HEK293 (cell line): ENCODE data around the gene FRY.

Experiments
- KLF16 ChIP-seq: fragments of 450-650 bp; formaldehyde crosslinking; IDR thresholded peaks from 2 replicates; pipeline ENCODE4 v1.5.1; 2017; ENCODE audit warnings: missing biosample characterization, missing genetic modification characterization
- MEIS1 ChIP-seq: sonication (generic); formaldehyde crosslinking; IDR thresholded peaks from 2 replicates; pipeline ENCODE4 v1.8.1; 2022; ENCODE audit warnings: missing genetic modification reagents, mild to moderate bottlenecking, borderline replicate concordance
- YY1 ChIP-seq: fragments of 450-650 bp; formaldehyde crosslinking; IDR thresholded peaks from 2 replicates; pipeline ENCODE4 v1.5.1; 2018; ENCODE audit warnings: missing biosample characterization, missing genetic modification characterization
- YY2 ChIP-seq: fragments of 450-650 bp; formaldehyde crosslinking; IDR thresholded peaks from 2 replicates; pipeline ENCODE4 v1.5.1; 2016; ENCODE audit warnings: missing biosample characterization, missing genetic modification characterization
- ZBTB21 ChIP-seq: fragments of 450-650 bp; formaldehyde crosslinking; IDR thresholded peaks from 2 replicates; pipeline ENCODE4 v1.5.1; 2017; ENCODE audit warnings: missing biosample characterization, missing genetic modification characterization
- ZNF138 ChIP-seq: fragments of 450-650 bp; formaldehyde crosslinking; IDR thresholded peaks from 2 replicates; pipeline ENCODE4 v1.5.1; 2016; ENCODE audit warnings: missing biosample characterization, missing genetic modification characterization, borderline replicate concordance
- ZNF24 ChIP-seq: fragments of 450-650 bp; formaldehyde crosslinking; IDR thresholded peaks from 2 replicates; pipeline ENCODE4 v1.5.1; 2016; ENCODE audit warnings: missing biosample characterization, missing genetic modification characterization
- ZNF558 ChIP-seq: fragments of 450-650 bp; formaldehyde crosslinking; IDR thresholded peaks from 2 replicates; pipeline ENCODE4 v1.5.1; 2016; ENCODE audit warnings: missing biosample characterization, missing genetic modification characterization
- ZNF664 ChIP-seq: fragments of 450-650 bp; formaldehyde crosslinking; IDR thresholded peaks from 2 replicates; pipeline ENCODE4 v1.5.1; 2016; ENCODE audit warnings: missing biosample characterization, missing genetic modification characterization
- TF ChIP-seq, protein P1 (sequence below): fragments of 450-650 bp; formaldehyde crosslinking; IDR thresholded peaks from 2 replicates; pipeline ENCODE4 v1.5.1; 2016; ENCODE audit warnings: missing biosample characterization, missing genetic modification characterization
- TF ChIP-seq, protein P2 (sequence below): fragments of 450-650 bp; formaldehyde crosslinking; IDR thresholded peaks from 2 replicates; pipeline ENCODE4 v1.5.1; 2016; ENCODE audit warnings: missing biosample characterization, missing genetic modification characterization

DNA sequence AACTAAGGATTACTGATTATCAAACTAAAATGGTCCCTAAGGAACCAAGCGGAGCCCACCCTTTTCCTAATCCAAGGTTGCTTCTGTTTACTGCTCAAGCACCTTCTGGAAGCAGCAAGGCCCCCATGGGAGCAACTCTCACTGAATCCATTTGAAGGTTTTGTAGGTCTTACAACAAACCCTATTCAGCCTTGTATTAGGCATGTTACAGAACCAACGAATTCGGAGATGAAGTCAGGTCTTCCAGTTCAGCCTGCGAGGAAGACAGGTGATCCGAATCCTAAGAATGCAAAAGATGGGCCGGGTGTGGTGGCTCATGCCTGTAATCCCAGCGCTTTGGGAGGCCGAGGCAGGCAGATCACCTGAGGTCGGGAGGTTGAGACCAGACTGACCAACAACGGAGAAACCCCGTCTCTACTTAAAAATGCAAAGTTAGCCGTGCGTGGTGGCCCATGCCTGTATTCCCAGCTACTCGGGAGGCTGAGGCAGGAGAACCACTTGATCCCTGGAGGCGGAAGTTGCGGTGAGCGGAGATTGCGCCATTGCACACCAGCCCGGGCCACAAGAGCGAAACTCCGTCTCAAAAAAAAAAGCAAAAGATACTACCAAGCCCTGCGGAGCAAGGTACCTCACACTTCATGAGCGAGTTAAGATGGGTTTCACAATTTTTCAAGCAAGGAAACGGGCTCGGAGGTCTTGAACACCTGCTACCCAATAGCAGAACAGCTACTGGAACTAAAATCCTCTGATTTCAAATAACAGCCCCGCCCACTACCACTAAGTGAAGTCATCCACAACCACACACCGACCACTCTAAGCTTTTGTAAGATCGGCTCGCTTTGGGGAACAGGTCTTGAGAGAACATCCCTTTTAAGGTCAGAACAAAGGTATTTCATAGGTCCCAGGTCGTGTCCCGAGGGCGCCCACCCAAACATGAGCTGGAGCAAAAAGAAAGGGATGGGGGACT lies 283.0 kb downstream of the FRY start:
- TF ChIP-seq ZBTB21 (tag by site-specific recombination) (no peak), ZNF558 (tag by site-specific recombination) (no peak), ZNF664 (tag by site-specific recombination) (no peak), MEIS1 (CRISPR knock-in tag) (no peak), YY2 (tag by site-specific recombination) (no peak), YY1 (tag by site-specific recombination) (no peak), ZNF24 (tag by site-specific recombination) (no peak), KLF16 (no peak), ZNF138 (tag by site-specific recombination) (no peak)
- TF ChIP-seq, protein P1, sequence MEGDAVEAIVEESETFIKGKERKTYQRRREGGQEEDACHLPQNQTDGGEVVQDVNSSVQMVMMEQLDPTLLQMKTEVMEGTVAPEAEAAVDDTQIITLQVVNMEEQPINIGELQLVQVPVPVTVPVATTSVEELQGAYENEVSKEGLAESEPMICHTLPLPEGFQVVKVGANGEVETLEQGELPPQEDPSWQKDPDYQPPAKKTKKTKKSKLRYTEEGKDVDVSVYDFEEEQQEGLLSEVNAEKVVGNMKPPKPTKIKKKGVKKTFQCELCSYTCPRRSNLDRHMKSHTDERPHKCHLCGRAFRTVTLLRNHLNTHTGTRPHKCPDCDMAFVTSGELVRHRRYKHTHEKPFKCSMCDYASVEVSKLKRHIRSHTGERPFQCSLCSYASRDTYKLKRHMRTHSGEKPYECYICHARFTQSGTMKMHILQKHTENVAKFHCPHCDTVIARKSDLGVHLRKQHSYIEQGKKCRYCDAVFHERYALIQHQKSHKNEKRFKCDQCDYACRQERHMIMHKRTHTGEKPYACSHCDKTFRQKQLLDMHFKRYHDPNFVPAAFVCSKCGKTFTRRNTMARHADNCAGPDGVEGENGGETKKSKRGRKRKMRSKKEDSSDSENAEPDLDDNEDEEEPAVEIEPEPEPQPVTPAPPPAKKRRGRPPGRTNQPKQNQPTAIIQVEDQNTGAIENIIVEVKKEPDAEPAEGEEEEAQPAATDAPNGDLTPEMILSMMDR (tag by site-specific recombination) = no peak
- TF ChIP-seq, protein P2, sequence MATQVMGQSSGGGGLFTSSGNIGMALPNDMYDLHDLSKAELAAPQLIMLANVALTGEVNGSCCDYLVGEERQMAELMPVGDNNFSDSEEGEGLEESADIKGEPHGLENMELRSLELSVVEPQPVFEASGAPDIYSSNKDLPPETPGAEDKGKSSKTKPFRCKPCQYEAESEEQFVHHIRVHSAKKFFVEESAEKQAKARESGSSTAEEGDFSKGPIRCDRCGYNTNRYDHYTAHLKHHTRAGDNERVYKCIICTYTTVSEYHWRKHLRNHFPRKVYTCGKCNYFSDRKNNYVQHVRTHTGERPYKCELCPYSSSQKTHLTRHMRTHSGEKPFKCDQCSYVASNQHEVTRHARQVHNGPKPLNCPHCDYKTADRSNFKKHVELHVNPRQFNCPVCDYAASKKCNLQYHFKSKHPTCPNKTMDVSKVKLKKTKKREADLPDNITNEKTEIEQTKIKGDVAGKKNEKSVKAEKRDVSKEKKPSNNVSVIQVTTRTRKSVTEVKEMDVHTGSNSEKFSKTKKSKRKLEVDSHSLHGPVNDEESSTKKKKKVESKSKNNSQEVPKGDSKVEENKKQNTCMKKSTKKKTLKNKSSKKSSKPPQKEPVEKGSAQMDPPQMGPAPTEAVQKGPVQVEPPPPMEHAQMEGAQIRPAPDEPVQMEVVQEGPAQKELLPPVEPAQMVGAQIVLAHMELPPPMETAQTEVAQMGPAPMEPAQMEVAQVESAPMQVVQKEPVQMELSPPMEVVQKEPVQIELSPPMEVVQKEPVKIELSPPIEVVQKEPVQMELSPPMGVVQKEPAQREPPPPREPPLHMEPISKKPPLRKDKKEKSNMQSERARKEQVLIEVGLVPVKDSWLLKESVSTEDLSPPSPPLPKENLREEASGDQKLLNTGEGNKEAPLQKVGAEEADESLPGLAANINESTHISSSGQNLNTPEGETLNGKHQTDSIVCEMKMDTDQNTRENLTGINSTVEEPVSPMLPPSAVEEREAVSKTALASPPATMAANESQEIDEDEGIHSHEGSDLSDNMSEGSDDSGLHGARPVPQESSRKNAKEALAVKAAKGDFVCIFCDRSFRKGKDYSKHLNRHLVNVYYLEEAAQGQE (tag by site-specific recombination) = no peak
